ENCODE data around the gene UCK2. TPM values are rescaled to one million over a fixed set of nuclear protein-coding genes. Genes with fewer than 3 reads are reported as not detected.

Gene UCK2
- total RNA-seq, 1 experiment from 2014 or later, result 91.2 TPM

DNA sequence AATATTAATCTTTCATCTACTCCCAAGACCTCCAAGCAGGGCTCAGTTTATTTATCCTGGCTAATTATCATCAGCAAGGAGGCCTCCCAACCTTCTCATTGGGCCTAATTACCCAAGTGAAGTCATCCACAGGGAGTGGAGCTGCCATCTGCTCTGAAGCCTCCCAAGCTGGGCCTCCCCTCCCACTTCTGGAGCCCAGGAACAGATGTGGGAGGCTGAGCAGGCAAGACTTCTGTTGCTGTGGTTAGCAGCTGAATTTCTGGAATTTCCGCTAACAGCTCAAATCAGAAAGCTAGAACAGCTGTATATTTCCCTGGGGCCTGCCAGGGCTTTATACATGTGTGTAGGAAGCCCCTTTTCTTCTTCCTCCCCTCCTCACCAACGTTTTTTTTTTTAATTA, 127.5 kb downstream of the UCK2 start:
- Histone ChIP-seq H3K9me3 (ENCODE audit: control insufficient read depth, insufficient read depth, low read depth, low read length) (no peaks in the 10 kb centered on the region), H3K4me1 (ENCODE audit: control insufficient read depth, insufficient read depth, low read length) (no peaks in the 10 kb centered on the region), H3K36me3 (ENCODE audit: control insufficient read depth, insufficient read depth, low read length) (no peaks in the 10 kb centered on the region), H3K27ac (ENCODE audit: low read length) (no peak overlapping the region), H3K27me3 (ENCODE audit: control insufficient read depth, insufficient read depth, low read length) (no peaks in the 10 kb centered on the region), H3K4me3 (ENCODE audit: low read depth in 2 of 2, low read length in 2 of 2) (no peak overlapping the region)
- no peak for DNase-seq (ENCODE audit: low read depth, low spot score)
- BruUV-seq (replicated peaks), result no TSS peak
- TF ChIP-seq, protein P1, sequence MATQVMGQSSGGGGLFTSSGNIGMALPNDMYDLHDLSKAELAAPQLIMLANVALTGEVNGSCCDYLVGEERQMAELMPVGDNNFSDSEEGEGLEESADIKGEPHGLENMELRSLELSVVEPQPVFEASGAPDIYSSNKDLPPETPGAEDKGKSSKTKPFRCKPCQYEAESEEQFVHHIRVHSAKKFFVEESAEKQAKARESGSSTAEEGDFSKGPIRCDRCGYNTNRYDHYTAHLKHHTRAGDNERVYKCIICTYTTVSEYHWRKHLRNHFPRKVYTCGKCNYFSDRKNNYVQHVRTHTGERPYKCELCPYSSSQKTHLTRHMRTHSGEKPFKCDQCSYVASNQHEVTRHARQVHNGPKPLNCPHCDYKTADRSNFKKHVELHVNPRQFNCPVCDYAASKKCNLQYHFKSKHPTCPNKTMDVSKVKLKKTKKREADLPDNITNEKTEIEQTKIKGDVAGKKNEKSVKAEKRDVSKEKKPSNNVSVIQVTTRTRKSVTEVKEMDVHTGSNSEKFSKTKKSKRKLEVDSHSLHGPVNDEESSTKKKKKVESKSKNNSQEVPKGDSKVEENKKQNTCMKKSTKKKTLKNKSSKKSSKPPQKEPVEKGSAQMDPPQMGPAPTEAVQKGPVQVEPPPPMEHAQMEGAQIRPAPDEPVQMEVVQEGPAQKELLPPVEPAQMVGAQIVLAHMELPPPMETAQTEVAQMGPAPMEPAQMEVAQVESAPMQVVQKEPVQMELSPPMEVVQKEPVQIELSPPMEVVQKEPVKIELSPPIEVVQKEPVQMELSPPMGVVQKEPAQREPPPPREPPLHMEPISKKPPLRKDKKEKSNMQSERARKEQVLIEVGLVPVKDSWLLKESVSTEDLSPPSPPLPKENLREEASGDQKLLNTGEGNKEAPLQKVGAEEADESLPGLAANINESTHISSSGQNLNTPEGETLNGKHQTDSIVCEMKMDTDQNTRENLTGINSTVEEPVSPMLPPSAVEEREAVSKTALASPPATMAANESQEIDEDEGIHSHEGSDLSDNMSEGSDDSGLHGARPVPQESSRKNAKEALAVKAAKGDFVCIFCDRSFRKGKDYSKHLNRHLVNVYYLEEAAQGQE (IDR thresholded peaks at IDR 0.05; ENCODE audit: insufficient read depth in 1 of 2, low read depth in 2 of 2, low read length in 1 of 2), result no peak
- no peak for TF ChIP-seq POLR2AphosphoS5 (IDR thresholded peaks at IDR 0.05; ENCODE audit: low read depth, low read length)
- TF ChIP-seq TCF7L2 (IDR thresholded peaks at IDR 0.05; ENCODE audit: low read depth, low read length), result no peak
- TF ChIP-seq, protein P2, sequence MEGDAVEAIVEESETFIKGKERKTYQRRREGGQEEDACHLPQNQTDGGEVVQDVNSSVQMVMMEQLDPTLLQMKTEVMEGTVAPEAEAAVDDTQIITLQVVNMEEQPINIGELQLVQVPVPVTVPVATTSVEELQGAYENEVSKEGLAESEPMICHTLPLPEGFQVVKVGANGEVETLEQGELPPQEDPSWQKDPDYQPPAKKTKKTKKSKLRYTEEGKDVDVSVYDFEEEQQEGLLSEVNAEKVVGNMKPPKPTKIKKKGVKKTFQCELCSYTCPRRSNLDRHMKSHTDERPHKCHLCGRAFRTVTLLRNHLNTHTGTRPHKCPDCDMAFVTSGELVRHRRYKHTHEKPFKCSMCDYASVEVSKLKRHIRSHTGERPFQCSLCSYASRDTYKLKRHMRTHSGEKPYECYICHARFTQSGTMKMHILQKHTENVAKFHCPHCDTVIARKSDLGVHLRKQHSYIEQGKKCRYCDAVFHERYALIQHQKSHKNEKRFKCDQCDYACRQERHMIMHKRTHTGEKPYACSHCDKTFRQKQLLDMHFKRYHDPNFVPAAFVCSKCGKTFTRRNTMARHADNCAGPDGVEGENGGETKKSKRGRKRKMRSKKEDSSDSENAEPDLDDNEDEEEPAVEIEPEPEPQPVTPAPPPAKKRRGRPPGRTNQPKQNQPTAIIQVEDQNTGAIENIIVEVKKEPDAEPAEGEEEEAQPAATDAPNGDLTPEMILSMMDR (IDR thresholded peaks at IDR 0.05), result no peak
- TF ChIP-seq SIN3A (IDR thresholded peaks at IDR 0.05; ENCODE audit: borderline replicate concordance, insufficient read depth, low read depth, low read length), result no peak
- in situ Hi-C loops (cut with HindIII; ENCODE audit: low pct_unique_long_range_greater_than_20kb, low sequenced_read_pairs) (no loop called here), intact Hi-C loops (cut with micrococcal nuclease; ENCODE audit: unreplicated experiment) (no loop called here)
- ATAC-seq, result no peak
- ChIA-PET CTCF (no interaction called here), POLR2A (no interaction called here)

DNA sequence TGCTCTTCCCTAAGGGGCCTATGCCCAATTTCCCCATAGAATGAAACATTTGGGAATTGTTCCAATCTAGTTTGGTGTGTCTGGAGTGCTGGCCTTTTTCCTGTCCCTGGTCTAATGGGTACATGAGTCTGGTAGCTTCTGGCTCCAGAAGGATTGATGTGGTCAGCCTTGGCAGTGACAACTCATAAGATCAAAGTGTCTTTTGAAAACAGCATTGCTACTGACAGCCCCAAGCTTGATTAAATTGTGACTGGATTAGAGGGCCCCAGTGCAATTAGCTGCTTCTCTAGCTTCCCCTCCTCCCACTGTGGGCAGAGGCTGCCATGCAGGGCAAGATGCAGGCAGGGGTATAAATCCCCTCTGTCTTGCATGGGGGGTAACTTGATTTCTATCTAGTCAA, 130.9 kb downstream of the UCK2 start:
- TF ChIP-seq TCF7L2 (IDR thresholded peaks at IDR 0.05; ENCODE audit: low read depth, low read length) (no peak), POLR2AphosphoS5 (IDR thresholded peaks at IDR 0.05; ENCODE audit: low read depth, low read length) (no peak), SIN3A (IDR thresholded peaks at IDR 0.05; ENCODE audit: borderline replicate concordance, insufficient read depth, low read depth, low read length) (no peak)
- TF ChIP-seq, protein P2 (IDR thresholded peaks at IDR 0.05), result no peak
- TF ChIP-seq, protein P1 (IDR thresholded peaks at IDR 0.05; ENCODE audit: insufficient read depth in 1 of 2, low read depth in 2 of 2, low read length in 1 of 2), result no peak
- in situ Hi-C loops (cut with HindIII; ENCODE audit: low pct_unique_long_range_greater_than_20kb, low sequenced_read_pairs), result no loop called here
- POLR2A ChIA-PET, result no interaction called here

More for the DNA sequence above, 130.9 kb downstream of the UCK2 start:
- Histone ChIP-seq H3K36me3 (ENCODE audit: control insufficient read depth, insufficient read depth, low read length) (no peaks in the 10 kb centered on the region), H3K27me3 (ENCODE audit: control insufficient read depth, insufficient read depth, low read length) (no peaks in the 10 kb centered on the region), H3K4me3 (ENCODE audit: low read depth in 2 of 2, low read length in 2 of 2) (no peak overlapping the region), H3K27ac (ENCODE audit: low read length) (no peak overlapping the region), H3K9me3 (ENCODE audit: control insufficient read depth, insufficient read depth, low read depth, low read length) (no peaks in the 10 kb centered on the region), H3K4me1 (ENCODE audit: control insufficient read depth, insufficient read depth, low read length) (no peaks in the 10 kb centered on the region)
- no peak for ATAC-seq
- intact Hi-C loops (cut with micrococcal nuclease; ENCODE audit: unreplicated experiment), result no loop called here
- no TSS peak for BruUV-seq (replicated peaks)
- CTCF ChIA-PET, result interaction anchor here (0.6 kb wide), 1 partner anchor 272 kb away, joined by 5 read pairs; no protein-coding TSS in a partner anchor
- no peak for DNase-seq (ENCODE audit: low read depth, low spot score)
